HG03439 (cell line): ENCODE measurements around the gene IGSF8.
"Not testable (repeated sequence)": the region's sequence is repeated elsewhere in the genome, so short reads cannot be mapped to it uniquely, and the experiment has no call there.

Source experiments
- ATAC-seq: cut with Tn5 transposase; IDR thresholded peaks from one replicate; pipeline ENCODE4 v1.9.1; 2021; ENCODE audit warnings: mild to moderate bottlenecking, moderate library complexity; ENCODE audit not compliant: unreplicated experiment

Gene IGSF8

DNA sequence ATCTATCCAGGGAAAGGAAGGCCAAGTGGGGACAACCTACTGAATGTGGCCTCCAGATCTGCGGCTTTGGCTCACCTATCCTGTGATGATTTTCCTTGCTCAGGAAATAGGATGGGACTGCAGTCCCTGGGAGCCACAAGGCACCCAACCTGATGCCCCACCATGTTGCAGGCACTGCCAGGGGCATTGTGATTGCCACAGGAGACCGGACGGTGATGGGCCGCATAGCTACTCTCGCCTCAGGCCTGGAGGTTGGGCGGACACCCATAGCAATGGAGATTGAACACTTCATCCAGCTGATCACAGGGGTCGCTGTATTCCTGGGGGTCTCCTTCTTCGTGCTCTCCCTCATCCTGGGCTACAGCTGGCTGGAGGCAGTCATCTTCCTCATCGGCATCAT is 29.0 kb upstream of the IGSF8 start:
- no peak for ATAC-seq

DNA sequence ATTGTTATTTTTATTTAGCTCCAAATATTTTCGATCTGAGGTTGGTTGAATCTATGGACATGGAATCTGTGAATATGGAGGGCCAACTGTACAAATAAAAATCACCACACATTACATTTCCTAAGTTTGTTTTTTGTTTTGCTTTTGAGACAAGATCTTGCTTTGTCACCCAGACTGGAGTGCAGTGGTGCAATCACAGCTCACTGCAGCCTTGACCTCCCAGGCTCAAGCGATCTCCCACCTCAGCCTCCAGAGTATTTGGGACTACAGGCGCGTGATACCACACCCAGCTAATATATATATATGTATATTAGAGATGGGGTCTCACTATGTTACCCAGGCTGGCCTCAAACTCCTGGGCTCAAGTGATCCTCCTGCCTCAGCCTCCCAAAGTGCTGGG is 27.9 kb upstream of the IGSF8 start:
- ATAC-seq, result not testable (repeated sequence)

DNA sequence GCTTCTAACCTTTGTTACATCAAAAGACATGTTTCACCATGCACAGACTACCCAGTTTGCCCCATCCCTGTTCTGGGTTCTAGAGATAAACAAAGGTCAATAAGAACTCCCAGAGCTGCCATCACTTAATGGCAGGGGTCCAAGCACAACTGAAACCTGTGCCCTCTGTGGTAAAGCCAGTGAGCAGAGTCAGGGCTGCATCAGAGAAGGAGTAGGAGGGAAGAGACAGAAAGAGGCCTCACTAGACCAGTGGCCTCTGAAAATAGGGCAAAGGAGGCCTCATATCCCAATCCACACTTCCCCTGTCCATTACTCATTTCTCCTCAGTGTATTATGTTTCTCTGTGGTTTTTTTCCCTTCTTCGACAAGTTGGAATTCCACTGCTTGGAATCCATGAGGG is 27.3 kb upstream of the IGSF8 start:
- no peak for ATAC-seq

DNA sequence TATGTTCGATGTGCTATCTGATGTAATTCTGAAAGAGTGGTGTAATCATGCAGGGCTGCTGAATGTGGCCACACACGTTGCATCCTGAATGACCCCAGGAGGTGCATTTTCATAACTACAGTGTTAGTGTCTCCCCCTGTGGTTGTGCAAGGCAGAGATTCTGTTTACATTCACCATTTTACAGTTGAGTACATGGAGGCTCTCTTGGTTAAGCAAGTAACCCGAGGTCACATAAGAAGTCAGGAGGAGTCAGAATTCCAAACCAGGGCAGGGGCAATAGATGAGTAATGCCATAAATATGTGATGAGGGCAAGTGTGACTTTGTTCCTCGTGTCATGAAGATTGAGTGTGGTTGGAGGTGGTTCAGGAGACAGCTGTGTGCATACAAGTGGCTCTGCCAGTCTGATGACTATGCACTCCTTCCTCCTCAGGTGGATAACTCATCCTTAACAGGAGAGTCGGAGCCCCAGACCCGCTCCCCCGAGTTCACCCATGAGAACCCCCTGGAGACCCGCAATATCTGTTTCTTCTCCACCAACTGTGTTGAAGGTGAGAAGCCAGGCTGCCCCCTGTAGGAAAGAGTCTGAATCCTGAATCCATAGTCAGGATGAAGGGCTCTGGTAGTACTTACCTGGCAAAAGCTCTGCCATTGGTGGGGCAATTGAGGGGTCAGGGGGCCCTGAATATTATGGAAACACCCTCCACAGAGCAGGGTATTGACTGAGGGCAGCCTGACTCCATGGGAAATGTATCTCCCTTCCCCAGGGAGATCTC is 26.5 kb upstream of the IGSF8 start:
- ATAC-seq, result no peak

DNA sequence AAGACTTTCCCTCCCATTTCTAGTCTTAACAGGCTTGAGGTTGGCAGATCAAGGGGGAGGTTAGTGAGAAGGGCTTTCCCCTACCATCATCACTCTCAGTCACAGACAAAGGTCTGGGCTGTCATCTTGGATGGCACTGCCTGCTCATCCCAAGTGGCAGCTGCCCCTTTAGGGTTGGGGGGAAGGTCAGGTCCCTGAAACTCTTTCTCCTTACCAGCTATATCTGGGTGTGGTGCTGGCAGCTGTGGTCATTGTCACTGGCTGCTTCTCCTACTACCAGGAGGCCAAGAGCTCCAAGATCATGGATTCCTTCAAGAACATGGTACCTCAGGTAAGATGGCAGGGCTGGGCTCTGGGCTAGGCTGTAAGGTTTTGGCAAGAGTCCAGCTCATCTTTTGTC is 25.3 kb upstream of the IGSF8 start:
- no peak for ATAC-seq

DNA sequence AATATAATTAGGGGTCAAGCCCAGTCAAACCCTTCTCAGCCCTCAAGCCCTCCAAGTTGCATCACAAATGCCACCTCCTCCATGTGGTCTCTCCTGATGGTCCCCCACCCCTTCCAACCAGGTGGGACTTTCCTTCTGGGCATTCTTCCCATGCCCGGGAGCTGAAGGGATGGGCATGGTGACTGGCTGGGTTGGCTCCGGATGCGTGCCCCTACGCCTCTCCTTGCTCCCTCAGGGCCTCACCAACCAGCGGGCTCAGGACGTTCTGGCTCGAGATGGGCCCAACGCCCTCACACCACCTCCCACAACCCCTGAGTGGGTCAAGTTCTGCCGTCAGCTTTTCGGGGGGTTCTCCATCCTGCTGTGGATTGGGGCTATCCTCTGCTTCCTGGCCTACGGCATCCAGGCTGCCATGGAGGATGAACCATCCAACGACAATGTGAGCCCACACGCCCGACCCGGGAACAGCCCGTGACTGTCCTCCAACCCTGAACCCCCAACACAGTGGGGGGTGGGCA is 24.6 kb upstream of the IGSF8 start:
- ATAC-seq, result no peak

DNA sequence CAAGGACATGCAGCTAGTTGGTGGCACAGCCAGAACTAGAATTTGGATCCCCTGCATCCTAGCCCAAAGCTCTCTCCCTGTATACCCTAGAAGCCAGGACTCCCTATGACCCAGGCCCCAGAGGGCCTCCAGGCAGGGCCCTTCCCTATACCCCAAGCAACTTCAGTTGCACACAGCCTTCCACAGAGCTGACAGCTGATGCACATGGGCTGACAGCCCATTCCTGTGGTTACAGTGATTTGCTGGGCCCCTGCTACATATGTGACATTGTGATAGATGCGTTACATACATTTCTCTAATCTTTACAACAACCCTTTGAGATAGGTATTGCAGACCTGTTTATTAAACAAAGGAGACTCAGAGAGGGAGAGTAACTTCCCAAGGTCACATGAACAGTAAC is 23.0 kb upstream of the IGSF8 start:
- no peak for ATAC-seq

DNA sequence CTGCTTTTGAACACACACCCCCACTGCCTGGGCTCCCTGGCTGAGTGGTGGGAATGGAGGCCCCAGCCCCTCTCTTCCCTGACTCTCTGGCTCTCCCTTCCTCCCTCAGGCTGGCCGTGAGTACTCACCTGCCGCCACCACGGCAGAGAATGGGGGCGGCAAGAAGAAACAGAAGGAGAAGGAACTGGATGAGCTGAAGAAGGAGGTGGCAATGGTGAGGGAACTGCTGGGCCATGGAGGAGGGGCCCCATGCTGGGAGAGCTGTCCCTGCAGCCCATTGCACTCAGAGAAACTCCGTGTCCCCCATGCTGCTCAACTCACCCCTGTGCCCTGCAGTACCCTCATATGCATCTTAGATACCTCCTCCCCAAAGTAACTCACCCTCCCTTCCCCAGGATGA is 22.4 kb upstream of the IGSF8 start:
- ATAC-seq, result no peak

DNA sequence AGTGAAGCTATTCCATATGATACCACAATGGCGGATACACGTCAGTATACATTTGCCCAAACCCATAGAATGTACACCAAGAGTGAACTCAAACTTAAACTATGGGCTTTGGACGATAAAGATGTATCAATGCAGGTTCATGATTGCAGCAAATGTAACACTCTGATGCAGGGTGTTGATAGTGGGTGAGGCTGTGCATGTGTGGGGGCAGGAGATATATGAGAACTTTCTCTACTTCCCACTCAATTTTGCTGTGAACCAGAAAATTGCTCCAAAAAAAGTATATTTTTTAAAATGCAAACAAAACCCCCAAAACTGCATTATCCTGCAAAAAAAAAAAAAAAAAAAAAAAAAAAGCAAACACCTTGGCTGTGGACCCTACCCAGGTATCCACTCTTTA is 20.5 kb upstream of the IGSF8 start:
- no peak for ATAC-seq

DNA sequence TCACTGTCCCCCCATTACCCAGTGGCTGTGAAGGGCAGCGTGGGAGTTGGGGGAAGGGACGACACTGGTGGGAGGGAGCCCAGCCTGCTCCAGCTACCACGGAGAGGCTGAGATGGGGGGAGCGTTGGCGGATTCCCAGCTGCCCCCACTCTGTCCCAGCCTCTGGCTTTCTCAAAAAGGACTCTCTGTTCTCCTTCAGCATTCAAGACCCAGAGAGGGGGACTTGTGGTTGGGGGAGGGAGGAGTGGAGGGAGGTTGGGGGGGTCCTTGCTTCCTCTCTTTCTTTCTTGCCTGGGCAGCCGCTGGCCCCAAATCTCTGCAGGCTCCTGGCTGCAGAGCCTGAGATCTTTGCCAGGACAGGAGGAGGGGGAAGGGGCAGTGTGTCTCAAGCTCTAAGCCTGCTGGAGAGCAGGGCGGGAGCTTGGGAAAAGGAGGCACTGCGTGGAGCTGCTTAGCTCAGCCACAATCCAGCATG is 19.3 kb upstream of the IGSF8 start:
- ATAC-seq, result no peak

DNA sequence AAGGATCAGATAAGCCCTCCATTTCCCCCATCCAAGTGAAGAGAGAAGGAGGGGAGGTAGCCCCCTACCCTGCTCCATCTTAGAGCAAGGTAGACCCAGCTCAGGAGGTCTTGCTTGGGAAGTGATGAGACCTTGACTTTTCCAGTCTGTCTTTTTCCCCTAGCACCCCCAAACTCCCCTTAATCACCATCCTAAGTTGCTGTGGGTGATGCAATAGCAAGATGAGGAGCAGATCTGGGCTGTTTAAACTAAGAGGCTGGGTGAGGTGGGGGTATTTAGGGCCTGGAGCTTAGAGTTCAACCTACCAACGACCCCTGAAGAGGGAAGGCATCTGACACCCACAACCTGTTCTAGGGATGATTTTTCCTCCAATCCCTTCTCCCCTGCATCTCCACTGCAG is 18.9 kb upstream of the IGSF8 start:
- ATAC-seq, result no peak

DNA sequence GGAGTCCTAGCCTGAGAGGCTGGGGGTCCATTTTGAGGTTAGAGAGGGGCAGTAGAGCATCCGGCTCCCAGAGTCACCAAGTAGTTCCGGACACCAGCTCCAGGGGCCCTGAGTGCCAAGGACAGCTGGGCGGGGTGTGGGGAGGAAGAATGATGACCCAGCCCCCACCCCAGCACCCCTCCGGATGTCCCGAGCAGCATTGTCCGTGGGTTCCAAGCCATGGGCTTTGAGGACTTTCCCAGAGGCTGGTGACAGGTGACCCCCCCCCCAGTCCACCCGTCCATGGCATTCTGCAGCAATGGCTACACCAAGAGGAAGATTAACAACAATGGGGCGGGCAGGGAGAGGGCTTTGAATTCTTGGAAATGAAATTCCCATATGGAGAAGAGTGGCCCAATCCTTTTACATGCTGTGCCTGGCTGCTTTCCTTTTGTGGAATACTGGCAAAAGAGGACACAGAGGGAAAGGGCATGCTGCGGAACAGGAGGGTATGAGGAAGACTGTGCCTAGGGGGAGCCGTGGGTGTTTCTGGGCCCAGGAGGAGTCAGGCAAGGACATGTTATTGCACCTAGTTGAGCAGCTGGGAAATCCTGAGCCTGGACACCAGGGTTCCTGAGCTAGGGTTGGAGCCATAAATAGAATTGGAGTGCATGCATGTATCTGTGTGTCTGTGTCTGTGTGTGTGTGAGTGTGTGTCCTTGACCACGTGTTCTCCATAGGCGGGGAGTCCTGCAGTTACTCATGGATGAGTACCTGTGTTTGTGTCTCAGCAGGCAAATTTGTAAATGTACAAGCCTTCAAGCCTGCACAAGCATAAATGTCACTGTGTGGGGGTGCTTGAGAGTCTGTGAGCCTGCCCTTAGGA is 18.1 kb upstream of the IGSF8 start:
- ATAC-seq, result no peak

DNA sequence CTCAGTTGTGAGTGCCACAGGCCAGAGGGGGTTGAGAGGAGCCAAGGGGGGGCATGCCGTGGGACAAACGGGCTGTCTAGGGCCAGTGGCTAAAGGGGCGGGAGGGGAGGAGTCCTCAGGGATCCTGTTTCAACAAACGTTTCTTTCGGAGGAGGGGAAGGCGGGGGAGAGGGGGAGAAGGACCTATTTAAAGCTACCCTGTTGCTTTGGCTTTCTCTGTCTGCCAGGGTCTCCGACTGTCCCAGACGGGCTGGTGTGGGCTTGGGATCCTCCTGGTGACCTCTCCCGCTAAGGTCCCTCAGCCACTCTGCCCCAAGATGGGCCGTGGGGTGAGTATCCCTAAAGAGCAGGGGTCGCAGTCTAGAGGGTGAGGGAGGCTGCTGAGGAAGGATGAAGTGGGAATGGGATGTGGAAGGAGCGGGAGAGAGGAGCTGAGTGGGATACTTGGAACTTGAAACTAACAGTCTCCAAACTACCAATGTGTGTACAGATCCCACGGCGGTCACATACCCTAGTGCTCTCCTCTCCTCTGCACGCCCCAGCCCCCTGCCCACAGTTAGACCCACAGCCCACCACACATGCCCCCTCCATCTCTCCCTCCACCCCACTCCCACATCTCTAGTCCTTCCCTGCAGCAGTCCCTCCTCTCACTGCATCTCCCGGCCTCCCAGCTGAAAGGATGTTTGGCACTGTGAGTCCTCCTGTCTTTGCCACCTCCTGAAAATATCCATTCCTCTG is 17.3 kb upstream of the IGSF8 start, which contains the start of gene ATP1A2:
ATP1A2 (plus strand) TSS at position 215 of the 738 bp plus-strand sequence; CDS start at position 318, 103 bp downstream.
- ATAC-seq, result no peak

DNA sequence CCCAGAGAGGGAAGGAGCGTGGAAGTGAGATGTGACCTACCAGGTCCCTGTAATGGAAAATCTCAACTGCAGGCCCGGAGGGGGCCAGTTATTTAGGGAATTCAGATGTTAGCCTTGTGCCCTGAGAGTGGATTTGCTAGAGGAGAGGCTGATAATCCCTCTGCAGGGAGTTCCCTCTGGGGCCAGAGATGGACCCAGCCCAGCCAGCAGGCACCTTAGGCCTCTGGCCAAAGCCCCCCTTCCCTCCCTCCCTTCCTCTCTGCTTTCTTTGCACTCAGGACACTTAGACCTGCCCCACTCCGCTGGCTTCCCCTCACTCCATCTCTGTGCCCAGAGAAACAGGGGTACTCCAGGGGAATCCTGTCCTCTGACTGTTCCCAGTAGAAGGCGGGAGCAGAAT is 15.7 kb upstream of the IGSF8 start:
- no peak for ATAC-seq

DNA sequence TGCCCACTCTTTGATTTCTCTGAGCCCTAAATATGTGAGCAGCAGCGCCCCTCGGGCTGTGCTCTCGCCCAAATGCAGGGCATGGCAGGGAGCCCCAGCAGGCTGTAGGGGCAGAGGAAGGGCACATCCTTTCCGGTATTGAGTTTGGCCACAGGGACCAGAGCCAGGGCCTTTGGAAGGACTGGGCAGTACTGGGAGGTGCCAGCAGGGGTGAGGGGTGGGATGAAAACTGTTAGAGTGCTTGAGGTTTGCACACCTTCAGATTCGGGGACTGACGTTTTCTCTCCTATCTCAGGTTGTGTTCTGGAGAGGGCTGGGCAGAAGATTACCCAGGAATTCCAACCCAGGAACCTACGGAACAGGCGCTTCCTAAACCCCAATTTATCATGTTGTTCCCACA is 15.0 kb upstream of the IGSF8 start:
- ATAC-seq, result no peak

DNA sequence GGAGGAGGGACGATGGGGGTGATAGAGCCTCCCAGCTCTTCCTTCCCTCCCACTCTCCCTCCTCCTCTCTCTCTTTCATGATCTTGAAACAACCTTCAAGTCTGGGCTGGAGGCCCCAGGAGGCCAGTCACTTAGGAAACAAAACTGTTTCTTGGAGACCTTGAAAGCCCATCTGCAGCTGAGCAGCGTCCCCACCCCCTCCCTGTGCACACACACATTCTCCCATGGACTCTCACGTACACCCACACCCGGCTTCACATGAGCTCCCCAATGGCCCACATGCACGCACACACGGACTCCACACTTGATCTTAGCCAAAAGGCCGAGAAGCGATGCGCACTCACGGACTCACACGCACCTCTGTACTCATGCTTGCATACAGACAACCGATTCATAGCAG is 13.9 kb upstream of the IGSF8 start:
- ATAC-seq, result no peak

DNA sequence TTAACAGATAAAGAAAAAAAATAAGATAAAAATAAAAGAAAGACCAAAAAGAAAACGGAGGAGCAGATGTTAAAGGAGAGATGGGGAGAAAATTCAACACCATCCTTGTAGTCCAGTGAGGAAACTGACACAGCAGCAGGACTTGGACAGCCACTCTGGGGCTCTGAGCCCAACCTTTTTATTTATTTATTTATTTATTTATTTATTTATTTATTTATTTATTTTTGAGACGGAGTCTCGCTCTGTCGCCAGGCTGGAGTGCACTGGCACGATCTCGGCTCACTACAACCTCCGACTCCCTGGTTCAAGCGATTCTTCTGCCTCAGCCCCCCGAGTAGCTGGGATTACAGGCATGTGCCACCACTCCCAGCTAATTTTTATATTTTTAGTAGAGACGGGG is 13.0 kb upstream of the IGSF8 start:
- not testable (repeated sequence) for ATAC-seq

DNA sequence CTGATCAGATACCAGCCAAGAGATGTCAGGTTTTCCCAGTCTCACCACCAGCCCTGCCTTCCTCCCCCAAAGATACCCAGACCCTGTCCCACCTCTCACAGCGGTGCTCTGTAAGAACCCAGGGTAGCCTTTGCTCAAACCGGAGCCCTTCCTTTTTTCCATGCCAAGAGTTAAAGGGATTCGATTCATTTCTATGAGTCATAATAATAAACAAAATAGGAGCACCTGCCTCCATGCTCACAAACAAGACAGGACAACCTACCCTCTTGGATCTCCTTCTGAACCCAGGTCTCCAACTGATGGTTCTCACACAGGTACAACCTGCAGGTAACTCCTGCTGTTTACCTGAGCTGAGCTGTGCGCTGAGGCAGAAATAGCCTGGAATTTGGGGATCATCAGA is 11.3 kb upstream of the IGSF8 start:
- no peak for ATAC-seq

DNA sequence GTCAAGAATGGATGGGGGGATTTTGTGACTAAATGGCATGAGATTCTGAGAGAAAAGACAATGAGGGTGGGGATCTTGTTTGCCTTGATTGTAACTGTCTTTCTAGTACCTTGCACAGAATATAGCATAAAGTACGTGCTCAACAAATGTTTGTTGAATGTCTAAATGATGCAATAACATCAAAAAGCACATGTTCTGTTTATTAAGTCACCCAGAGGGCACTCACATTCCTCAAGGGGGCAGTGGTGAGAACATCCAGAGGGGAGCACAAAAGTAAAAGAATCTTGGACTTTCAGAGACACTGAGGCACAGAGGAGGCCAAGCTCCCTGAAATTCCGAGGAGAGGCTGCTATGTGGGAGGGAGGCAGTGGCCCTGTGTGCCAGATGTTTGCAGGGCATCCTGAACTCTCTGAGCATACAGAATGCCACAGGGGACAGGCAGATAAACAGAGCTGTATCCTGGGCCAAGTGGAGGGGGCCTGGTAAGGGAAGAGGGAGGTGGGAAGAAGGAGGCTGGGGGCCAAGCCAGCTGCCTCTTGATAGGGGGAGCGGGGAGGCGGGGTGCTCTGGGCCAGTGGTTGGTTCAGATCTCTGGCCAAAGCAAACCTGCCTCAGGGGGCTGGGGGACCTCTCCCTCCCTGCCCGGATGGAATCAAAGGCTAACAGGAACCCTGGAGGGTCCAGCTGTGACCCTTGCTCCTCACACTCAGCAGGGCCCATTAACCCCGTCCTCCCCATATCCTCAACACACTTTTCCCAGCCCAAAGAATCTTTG is 10.7 kb upstream of the IGSF8 start:
- ATAC-seq, result no peak

DNA sequence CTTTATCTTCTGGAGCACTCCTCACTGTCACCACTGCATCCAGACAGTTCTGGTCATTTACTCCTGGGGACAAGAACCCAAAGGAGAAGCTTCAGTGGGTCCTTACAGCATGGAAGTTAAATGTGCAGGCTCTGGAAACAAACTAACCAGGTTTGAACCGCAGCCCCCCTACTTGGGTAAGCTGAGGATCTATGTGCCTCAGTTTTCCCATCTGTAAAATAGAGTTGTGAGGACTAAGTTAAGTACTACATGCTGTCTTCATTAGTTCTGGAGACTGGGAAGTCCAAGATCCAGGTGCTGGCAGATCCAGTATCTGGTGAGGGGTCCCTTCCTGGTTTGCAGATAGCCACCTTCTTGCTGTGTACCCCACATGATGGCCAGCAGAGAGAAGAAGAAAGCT is 9.1 kb upstream of the IGSF8 start:
- no peak for ATAC-seq
